ENCODE results near the gene APRT.
"Not testable (repeated sequence)": the region's sequence is repeated elsewhere in the genome, so short reads cannot be mapped to it uniquely, and the experiment has no call there.

Gene APRT

DNA sequence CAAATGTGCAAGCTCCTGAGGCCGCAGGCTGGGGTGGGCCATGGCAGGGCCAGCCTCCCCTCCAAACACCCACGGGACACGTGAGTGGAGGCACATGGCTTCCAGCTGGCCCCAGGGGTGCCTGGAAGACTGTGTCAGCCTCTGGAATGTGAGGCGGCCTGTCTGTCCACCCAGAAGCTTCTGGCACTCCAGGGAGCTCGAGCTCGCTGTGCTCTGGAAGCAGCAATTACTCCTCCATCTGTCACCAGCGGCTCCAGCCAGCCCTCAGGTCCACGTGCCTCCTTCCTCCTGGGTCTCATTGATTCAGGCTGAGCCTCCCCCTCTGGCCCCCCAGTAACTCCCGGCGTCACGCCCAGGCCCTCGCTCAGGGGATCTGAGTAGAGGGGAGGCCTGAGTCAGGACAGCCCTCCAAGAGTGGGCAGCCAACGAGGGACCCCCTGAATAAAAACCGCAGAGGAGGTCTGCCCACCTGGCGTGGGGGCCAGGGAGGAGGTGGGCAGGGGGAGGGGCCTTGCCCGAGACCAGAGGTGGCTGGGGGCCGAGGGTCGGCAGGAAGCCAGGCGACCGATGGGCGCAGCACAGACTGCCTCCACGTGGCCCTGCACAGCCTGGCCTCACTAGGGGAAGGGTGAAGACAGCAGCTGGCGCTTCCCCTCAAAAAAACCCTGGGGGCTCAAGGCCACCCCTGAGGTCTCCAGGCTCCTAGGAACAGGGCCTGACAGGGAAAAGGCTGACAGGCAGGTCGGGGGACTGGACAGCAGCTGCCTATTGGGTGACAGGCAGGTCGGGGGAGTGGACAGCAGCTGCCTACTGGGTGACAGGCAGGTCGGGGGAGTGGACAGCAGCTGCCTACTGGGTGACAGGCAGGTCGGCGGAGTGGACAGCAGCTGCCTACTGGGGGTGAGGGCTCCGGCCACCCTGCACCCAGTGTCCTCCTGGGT is 38.6 kb downstream of the APRT start:
- peak; percentile 66 for DNase-seq (ENCODE audit: low spot score)

DNA sequence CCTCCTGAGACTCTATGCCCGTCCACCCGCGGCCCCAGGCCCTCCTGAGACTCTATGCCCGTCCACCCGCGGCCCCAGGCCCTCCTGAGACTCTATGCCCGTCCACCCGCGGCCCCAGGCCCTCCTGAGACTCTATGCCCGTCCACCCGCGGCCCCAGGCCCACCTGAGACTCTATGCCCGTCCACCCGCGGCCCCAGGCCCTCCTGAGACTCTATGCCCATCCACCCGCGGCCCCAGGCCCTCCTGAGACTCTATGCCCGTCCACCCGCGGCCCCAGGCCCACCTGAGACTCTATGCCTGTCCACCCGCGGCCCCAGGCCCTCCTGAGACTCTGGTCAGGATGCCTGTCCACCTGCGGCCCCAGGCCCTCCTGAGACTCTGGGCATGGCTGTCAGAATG is 39.9 kb downstream of the APRT start:
- DNase-seq (ENCODE audit: low spot score) = not testable (repeated sequence)

DNA sequence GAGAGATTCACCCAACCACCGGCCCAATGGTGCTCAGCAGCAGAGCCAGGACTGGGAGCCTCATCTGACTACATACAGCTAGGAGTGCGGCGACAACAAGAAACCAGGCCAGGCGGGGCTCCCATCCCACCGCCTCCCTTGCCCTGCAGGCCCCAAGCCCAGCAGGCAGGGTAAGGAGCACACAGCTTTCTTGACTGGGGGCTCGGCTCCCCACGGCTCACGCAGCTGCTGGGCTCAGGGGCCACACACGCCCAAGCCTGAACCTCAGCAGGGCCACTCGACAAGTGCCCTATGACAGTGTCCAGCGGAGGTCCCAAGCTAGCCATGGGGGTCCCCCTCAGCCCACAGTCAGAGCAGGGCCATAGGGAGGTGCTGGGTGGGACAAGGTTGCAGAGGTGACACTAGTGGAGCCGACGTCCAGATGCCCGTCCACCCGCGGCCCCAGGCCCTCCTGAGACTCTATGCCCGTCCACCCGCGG is 40.4 kb downstream of the APRT start:
- no peak for DNase-seq (ENCODE audit: low spot score)

DNA sequence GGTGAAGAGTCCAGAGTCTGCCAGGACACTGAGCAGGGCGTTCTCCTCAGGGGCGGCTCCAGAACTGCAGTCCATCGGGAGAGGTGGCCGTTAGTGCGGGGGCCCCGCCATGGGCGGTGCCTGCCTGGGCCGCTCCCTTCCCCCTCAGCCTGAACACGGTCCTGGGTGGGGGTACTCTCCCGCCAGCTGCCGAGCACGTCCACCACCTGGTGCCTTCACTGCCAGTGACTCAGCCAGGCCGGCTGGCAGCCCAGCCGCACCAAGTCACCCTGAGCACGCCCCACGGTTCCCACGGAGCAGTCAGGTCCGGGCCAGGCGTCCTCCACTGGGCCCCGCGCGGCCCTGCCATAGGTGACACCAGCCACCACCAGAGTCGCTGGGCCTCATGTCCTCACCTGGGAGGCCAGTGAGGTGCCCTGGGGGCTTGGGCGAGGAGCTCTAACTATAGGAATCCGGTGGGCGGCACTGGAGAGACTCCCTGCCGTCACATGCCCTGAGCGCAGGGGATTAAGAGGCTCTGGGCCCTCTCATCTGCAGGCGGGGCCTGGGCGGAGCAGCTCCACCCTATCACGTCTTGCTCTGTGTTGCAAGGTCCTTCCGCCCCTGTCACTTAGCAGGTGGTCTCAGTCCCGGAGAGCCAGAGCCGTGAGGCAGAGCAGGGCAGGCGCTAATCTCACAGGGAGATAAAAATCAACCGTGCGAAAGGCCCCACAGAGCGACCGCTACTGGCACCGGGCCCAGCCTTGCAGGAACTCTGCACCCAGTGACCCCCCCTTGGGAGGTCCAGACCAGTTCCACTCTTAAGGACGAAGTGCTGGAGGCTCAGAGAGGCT is 41.1 kb downstream of the APRT start:
- DNase-seq (ENCODE audit: low spot score) = peak; percentile 91

DNA sequence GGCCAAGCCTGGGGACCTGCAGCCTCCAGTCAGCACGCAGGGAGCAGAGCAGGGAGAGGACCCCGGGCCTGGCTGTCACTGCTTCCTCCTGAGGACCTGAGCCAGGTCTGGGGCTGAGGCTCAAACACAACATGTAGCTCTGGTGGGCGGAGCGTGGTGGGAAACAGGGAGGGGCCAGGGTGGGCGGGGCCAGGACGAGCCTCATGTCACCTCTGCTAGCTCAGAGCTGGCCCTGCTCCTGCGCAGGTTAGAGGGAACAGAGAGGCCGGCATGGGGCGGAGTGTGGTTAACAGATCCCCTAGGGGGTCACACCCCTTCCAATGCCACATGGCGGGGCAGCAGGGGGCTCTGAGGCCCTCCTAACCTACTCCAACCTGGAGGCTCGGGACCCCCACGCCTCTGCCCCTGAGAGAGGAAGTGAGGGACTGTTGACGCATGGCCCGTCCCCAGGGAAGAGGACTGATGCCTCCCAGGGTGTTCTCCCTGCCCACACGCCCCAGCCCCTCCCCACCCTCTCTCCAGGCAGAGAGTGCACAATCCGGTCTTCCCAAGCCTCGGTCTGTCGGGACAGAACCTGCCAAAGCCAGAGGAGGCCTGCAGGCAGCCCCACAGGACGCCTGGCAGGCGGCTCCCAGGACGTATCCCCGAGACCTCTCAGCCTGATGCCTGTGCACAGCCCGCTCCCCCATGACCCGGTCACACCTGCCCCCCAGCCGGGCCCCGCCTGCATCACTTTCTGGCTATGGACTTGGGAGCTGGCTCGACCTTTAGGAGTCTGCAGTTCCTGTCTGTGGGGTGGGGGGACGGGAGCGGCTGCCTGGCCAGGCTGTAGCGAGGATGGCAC is 41.9 kb downstream of the APRT start:
- peak; percentile 72 for DNase-seq (ENCODE audit: low spot score)

DNA sequence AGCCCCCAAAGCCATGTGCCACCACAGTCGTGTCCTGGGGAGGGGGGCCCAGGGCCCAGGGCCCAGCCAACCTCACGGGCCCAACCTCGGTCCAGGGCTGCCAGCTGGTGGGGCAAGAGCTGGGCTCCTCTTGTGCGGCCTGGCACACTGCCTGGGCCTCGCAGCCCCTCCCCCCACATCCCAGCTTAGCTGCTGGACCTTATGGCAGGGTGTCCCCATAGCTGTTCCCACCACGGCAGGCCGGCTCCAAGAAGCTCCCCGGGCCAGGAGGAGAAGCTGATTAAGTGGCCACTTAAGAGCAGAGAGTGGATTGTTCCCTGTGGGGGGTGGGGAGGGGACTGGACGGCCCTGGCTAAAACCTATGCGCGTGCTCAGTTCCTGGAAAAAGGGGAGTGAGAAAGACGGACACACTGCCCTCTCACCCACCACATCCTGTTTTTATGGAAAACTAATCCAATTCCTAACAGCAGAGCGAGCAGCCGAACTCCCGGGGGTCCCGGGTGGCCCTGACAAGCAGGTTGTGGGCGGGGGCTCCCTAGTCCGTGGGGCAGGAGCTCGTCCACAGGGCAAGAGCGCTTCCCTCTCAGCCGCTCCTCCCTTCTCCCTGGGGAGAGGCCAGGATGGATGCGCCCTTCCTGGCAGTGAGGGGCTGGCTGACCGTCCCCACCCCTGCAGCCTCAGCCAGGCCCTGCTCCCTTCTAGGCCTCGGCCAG is 43.5 kb downstream of the APRT start:
- no peak for DNase-seq (ENCODE audit: low spot score)

DNA sequence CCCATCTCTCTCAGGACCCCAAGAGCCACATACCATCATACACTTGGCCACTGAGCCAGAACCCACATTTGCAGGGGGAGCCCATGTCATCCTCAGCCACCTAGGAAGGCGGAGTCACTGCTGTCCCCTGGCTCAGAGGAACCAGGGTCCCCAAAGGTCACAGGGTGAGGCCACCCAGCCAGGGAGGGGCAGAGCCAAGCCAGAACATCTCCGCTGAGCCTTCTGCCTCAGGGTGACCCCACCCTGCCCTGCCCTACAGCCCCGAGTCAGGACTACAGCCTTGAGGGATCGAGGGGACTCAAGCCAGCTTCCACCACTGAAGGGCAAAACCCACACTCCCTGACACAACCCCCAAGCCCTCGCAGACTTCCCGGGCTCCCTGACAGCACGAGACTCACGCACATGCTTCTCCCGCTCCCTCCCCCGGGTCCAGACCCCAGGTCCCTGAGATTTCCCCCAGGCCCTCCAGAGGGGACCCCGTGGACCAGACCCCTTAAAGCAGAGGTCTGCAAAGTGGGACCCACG is 44.1 kb downstream of the APRT start:
- DNase-seq (ENCODE audit: low spot score) = no peak

DNA sequence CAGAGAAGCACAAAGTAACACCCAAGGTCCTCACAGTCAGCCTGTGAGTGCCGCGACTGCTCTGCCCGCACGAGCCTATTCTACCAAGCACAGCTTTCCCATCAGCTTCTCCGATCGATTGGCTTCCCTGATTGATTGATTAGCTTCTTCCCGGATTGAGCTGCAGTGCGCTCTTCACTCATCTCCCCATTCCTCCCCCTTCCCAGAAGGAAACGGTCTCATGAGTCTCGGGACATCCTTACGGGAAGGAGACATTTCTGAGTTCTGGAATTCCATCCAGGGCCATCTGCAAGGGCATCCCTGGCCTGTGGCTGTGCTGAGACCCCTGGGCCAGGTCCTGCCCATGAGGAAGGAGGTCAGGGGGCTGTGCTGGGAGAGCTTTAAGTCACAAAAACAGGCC is 44.8 kb downstream of the APRT start:
- DNase-seq (ENCODE audit: low spot score) = no peak

DNA sequence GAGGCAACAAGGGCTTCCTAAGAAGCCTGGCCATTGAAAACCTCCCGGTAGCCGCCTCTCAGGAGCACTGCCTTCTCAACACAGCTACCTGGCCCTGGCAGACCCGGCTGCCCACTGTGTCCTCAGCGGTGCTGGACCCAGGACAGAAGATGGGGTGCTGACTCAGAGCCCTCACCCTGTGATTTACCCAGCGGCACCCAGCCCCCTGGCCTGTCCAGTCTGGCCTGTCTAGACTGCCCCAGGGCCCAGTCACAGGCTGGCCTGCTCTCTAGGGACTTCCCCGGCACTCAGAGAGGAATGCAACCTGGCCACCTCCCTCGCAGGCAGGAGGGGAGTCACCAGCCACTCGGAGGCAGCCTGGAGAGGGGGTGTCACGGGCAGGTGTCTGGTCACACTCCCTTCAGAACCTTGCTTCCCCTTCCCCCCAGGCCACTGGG is 46.8 kb downstream of the APRT start:
- no peak for DNase-seq (ENCODE audit: low spot score)

DNA sequence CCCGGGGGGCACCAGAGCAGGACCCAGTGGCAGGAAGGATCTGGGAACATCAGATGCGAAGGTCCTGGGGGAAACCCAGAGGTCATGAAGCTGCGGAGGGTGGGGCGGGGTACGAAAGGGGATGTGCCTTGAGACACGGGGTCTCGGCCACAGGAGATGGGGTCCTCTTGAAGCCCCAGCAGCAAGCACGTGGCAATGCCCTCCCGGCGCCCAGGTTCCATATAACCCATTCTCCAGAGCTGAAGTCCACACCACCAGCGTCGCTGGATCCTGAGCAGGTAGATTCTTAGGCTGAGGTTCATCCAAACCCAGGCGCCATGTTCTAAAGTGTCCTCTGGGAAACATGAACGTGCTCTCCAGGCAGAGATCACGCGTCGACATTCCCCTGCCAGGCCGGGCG is 47.6 kb downstream of the APRT start:
- DNase-seq (ENCODE audit: low spot score) = no peak

DNA sequence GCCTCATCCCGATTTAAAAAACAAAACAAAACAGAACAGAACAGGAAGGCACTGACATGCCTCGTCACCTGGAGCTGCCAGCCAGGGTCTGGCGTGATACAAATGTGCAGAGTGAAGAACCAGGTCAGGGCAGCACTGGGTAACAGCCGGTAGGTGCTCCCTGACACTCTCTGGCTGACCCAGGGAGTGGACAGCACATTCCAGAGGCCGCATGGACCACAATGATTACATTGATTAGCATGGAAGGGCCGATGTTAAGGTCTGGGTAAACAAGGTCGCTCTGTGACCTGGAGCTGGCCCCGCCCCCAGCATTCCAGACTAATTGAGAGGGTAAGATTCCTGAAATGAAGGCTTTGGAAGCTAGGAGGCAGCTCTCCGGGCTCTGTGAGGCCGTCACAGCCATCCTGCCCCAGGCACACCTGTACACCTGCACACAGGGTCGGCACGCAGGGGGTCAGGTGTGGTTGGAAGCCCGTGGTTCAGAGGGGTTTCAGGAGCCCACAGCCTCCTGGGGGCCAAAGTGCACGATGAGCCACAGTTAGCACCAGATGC is 48.1 kb downstream of the APRT start:
- no peak for DNase-seq (ENCODE audit: low spot score)

DNA sequence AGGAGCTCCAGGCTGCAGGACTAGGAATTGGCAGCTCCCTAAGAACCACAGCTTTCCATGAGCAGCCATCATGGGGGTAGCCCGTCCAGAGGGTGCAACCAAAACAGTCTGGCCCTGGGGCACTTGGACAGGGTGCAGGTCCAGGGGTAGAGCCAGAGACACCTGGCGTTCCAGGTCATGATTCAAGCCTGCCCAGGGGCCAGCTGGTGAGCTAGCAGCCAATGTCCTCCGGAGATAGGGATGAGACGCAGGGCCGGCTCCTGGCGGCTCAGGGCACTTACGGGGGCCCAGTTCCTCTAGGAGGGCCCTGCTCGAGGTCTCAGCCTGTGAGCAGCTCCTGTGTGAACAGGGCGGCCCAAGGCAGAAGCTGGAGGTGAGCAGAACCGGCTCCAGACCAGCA is 48.8 kb downstream of the APRT start:
- DNase-seq (ENCODE audit: low spot score) = no peak

DNA sequence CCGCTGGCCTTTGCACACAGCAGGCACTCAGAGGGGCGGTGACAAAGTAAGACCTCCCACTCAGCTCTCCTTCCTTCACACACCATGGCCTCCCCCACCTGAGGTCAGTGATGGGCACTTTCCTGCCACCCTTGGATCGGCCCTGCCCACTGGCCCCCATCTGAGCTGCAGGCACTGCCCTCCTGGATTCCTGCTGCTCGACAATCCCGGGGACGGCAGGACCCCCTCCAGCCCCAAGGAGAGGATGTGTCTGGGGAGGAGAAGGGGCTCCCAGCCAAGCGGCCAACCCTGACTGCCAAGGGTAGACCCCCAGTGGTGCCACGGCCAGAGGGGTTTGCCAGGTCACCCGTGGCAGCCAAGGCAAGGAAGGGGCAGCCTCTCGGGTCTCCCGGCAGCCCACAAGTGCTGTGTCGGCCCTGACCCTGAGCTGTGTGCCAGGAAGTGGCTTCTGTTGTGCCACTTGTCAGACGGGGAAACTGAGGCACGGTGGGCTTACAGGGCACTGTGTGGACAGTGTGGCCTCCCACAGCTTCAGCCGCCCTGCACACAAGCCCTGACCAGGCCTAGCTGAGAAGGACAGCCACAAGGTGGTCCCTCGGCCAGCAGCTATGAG is 49.4 kb downstream of the APRT start:
- DNase-seq (ENCODE audit: low spot score) = no peak

DNA sequence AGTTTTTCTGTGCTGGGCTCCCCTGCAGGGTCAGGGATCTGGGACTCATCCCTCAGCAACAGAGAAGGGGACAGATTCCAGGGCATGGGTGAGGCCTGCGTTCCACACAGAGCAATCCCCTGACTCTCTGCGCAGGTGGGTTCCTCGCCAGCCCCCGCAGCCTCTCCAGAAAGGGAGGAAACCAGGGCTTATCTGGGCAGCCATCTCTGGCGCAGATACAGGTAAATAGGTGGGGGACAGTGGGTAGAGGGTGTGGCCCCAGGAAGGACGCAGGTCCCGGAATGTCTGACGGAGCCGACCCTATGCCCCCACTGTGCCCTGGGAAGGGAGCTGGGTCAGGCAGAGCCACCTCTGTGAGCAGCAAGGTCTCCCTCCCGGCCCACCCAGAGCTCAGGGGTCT is 49.9 kb downstream of the APRT start:
- DNase-seq (ENCODE audit: low spot score) = no peak

DNA sequence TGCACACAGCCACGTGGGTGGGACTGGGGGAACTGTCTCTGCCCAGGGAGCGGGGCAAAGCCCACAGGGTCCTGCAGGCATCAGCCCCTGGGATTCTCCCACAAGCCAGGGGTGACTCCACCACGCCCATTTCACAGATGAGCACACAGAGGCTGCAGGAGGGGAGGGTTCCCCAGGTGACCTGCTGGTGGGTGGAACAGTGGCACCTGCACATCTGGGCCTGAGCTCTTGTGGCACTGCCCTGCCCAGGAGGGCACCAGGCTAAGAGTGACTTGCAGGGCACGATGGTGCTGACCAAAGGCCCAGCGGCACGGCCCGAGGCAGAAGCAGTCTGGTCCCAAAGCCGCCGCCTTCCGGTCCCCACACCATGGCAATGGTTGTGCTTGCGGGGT is 50.6 kb downstream of the APRT start:
- no peak for DNase-seq (ENCODE audit: low spot score)

DNA sequence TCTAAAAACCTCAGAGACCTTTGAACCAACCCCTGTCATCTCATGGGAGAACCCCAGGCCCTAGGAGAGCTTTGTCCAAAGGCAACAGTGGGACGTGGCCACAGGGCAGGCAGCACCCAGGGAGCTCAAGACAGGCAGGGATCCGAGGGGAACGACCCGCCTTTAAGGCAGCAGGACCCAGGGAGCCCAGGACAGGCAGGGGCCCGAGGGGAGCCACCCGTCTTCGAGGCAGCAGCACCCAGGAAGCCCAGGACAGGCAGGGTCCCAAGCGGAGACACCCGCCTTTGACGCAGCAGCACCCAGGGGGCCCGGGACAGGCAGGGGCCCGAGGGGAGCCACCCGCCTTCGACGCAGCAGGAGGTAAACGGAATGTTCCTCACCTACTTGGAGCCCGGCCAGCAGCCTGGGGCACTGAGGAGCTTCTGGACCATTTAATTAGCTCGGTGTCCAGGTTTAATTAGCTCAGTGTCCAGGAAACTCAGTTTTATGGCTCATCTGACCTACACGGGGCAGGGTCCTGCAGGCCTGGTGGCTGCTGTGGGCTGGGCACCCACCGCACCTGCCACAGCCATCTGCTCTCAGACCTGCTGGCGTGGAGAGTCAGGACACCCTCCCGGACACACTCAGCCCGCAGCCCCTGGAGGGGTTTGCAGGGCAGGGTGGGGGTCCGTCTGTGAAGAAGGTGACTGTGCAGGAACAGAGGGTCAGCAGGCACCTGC is 51.1 kb downstream of the APRT start:
- DNase-seq (ENCODE audit: low spot score) = no peak

DNA sequence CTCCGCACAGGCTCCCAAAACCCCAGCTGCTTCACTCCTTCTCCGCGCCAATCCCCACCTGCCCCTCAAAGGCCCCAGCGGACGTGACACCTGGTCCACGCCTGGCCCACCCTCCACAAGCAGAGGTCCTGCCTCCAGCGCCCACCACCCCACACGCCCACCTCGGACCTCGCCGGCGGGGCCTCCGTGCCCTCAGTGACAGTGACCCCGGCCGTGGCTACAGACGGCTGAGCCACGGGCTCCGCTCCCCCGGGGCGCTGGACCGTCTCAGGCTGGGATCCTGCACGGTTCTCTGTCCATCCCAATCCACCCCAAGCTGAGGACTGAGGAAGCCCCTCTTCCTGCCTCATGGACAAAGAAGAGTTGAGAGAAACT is 51.8 kb downstream of the APRT start:
- no peak for DNase-seq (ENCODE audit: low spot score)
